Caco-2 (cell line): ENCODE measurements around the gene CERS3. TPM values are rescaled to one million over a fixed set of nuclear protein-coding genes. Genes with fewer than 3 reads are reported as not detected.

Source experiments
- Bru-seq: library from RNA; stranded (reverse); fragments of 400-500 nt; gene quantifications from one replicate; lab custom pipeline; 2021; lab: Mats Ljungman, UMichigan
- BruChase-seq, 2 experiments: library from RNA; stranded (reverse); fragments of 400-500 nt; gene quantifications; one replicate each; lab custom pipeline; 2021; lab: Mats Ljungman, UMichigan
- BruUV-seq: library from RNA; stranded (reverse); fragments of 400-500 nt; replicated peaks from 2 replicates; lab custom pipeline; 2021; lab: Mats Ljungman, UMichigan
- CTCF ChIA-PET: fragments of 300-600 bp; sonication (Branson Sonifier 250); formaldehyde crosslinking; loops from one replicate; lab custom pipeline; 2022; ENCODE audit warnings: antibody characterized with exemption; lab: Charles Lee
- POLR2A ChIA-PET: fragments of 300-600 bp; sonication (Branson Sonifier 250); formaldehyde crosslinking; loops from one replicate; lab custom pipeline; 2022; ENCODE audit warnings: antibody characterized with exemption; lab: Charles Lee
- DNase-seq, 2 experiments: peaks; one replicate each; pipeline versions ENCODE4 v3.0.0 to v3.0.0-alpha.2; 2020 to 2022
- H3K27me3 ChIP-seq: replicated peaks from 2 replicates; pipeline ENCODE4 v1.6.0; 2011; ENCODE audit warnings: low read length; ENCODE audit not compliant: control insufficient read depth, insufficient read depth
- H3K36me3 ChIP-seq: 2 replicates; pipeline ENCODE4 v1.5.1; 2011; ENCODE audit warnings: low read length; ENCODE audit not compliant: control insufficient read depth, insufficient read depth
- H3K4me1 ChIP-seq: fragments of 250-450 bp; sonication (Bioruptor Pico); 2 replicates; pipeline ENCODE4 v1.5.1; 2020; ENCODE audit warnings: mild to moderate bottlenecking
- H3K4me3 ChIP-seq: 2 replicates; pipeline ENCODE4 v1.5.1; 2011; ENCODE audit warnings: low read depth, mild to moderate bottlenecking, control low read depth, low read length
- H3K9me3 ChIP-seq: fragments of 250-450 bp; sonication (Bioruptor Pico); 2 replicates; pipeline ENCODE4 v1.5.1; 2020; ENCODE audit warnings: mild to moderate bottlenecking, moderate library complexity
- H3K27ac Mint-ChIP-seq: one replicate; pipeline ENCODE4 v1.8.0; 2022; ENCODE audit warnings: mixed read lengths; ENCODE audit not compliant: unreplicated experiment
- H3K27me3 Mint-ChIP-seq: one replicate; pipeline ENCODE4 v1.8.0; 2022; ENCODE audit warnings: mixed read lengths; ENCODE audit not compliant: insufficient read depth, unreplicated experiment
- H3K36me3 Mint-ChIP-seq: one replicate; pipeline ENCODE4 v1.8.0; 2022; ENCODE audit warnings: mild to moderate bottlenecking, mixed read lengths; ENCODE audit not compliant: insufficient read depth, unreplicated experiment
- H3K4me1 Mint-ChIP-seq: one replicate; pipeline ENCODE4 v1.8.0; 2022; ENCODE audit warnings: low read depth, mixed read lengths; ENCODE audit not compliant: unreplicated experiment
- H3K4me3 Mint-ChIP-seq: one replicate; pipeline ENCODE4 v1.8.0; 2022; ENCODE audit warnings: mild to moderate bottlenecking, moderate library complexity, mixed read lengths; ENCODE audit not compliant: unreplicated experiment
- H3K9me3 Mint-ChIP-seq: one replicate; pipeline ENCODE4 v1.8.0; 2022; ENCODE audit warnings: mixed read lengths; ENCODE audit not compliant: unreplicated experiment
- CTCF ChIP-seq, 2 experiments: fragments of 200-600 bp in 1 of 2; IDR thresholded peaks; 1 replicate in 1 of 2; 2 replicates in 1 of 2; pipeline versions ENCODE4 v1.5.1 to v1.8.0; 2011 to 2022; ENCODE audit warnings: antibody characterized with exemption in 1 of 2, control low read depth in 1 of 2, inconsistent platforms in 1 of 2, low read depth in 1 of 2, low read length in 1 of 2, mild to moderate bottlenecking in 1 of 2, moderate library complexity in 1 of 2; ENCODE audit not compliant: insufficient read depth in 1 of 2, severe bottlenecking in 1 of 2, unreplicated experiment in 1 of 2
- intact Hi-C: fragments of 100-400 bp; cut with micrococcal nuclease; formaldehyde crosslinking; loops from one replicate; pipeline ENCODE4 v1.10.0; 2022; ENCODE audit not compliant: unreplicated experiment
- long read RNA-seq: library from polyadenylated mRNA; stranded (forward); transcript quantifications from one replicate; pipeline ENCODE4 v2.0.0, GENCODE V29; 2022
- total RNA-seq: library from RNA; stranded (reverse); gene quantifications from 2 replicates; pipeline ENCODE4 v1.2.3, GENCODE V29; 2022

Gene CERS3
- total RNA-seq (not detected in 2 replicates), Bru-seq, nascent RNA (percentile 10 among the genes with signal in this experiment), BruChase-seq, experiment 1, labeled RNA remaining after a 2-hour chase (percentile 8 among the genes with signal in this experiment), BruChase-seq, experiment 2, labeled RNA remaining after a 6-hour chase (percentile 8 among the genes with signal in this experiment)
- long read RNA-seq: 0 reads

- TF ChIP-seq CTCF (IDR thresholded peaks at IDR 0.05; ENCODE audit: insufficient read depth in 1 of 2, low read depth in 1 of 2, low read length in 1 of 2, severe bottlenecking in 1 of 2, unreplicated experiment in 1 of 2): no peak
- BruUV-seq: no TSS peak
- H3K27ac Mint-ChIP-seq: no peak within 1 kb of the TSS
- Histone ChIP-seq H3K4me3 (no peak within 1 kb of the TSS), H3K9me3 (no peaks in the 10 kb centered on the region), H3K4me1 (no peaks in the 10 kb centered on the region), H3K36me3 (no peaks in the 10 kb centered on the region), H3K27me3 (no peaks in the 10 kb centered on the region; the same call in 1 of the 2 replicates)
- H3K36me3 Mint-ChIP-seq: no peaks in the 10 kb centered on the region
- no peaks in the 10 kb centered on the region for H3K9me3 Mint-ChIP-seq
- intact Hi-C loops: no loop called here
- no peak for DNase-seq
- H3K4me3 Mint-ChIP-seq: no peak within 1 kb of the TSS
- H3K4me1 Mint-ChIP-seq: no peaks in the 10 kb centered on the region
- H3K27me3 Mint-ChIP-seq: peaks cover 24% of the 10 kb centered on the region
- ChIA-PET CTCF (no interaction called here), POLR2A (no interaction called here)
These were observed at the start of gene CERS3 for GRCh38 chr15:100528833-100529428. Gene CERS3, minus strand, starts transcription at chr15:100528950. Its CDS starts 27,101 bp downstream, at chr15:100501849.

GRCh38 chr15:100573526-100573925 lies 44.8 kb upstream of the CERS3 start:
- no peak for TF ChIP-seq CTCF (IDR thresholded peaks at IDR 0.05; ENCODE audit: insufficient read depth in 1 of 2, low read depth in 1 of 2, low read length in 1 of 2, severe bottlenecking in 1 of 2, unreplicated experiment in 1 of 2)
- Histone ChIP-seq H3K9me3 (no peaks in the 10 kb centered on the region), H3K27me3 (no peaks in the 10 kb centered on the region), H3K4me3 (no peak overlapping the region), H3K36me3 (no peaks in the 10 kb centered on the region), H3K4me1 (no peaks in the 10 kb centered on the region)
- no peak for DNase-seq
- POLR2A ChIA-PET: no interaction called here
- Mint-ChIP-seq H3K27me3 (no peaks in the 10 kb centered on the region), H3K4me1 (no peaks in the 10 kb centered on the region), H3K9me3 (no peaks in the 10 kb centered on the region), H3K4me3 (no peak overlapping the region), H3K36me3 (peaks cover 6% of the 10 kb centered on the region), H3K27ac (no peak overlapping the region)
- no TSS peak for BruUV-seq
- intact Hi-C loops: loop anchor here (5.0 kb wide), 1 partner anchor 221 kb away; no protein-coding TSS in a partner anchor
- CTCF ChIA-PET: no interaction called here

GRCh38 chr15:100572362-100572983 lies 43.7 kb upstream of the CERS3 start:
- no peaks in the 10 kb centered on the region for H3K4me1 ChIP-seq
- TF ChIP-seq CTCF (IDR thresholded peaks at IDR 0.05; ENCODE audit: insufficient read depth in 1 of 2, low read depth in 1 of 2, low read length in 1 of 2, severe bottlenecking in 1 of 2, unreplicated experiment in 1 of 2): peak in 1 of 2 experiments; percentile 28
- peaks cover 5% of the 10 kb centered on the region for H3K36me3 Mint-ChIP-seq
- H3K4me1 Mint-ChIP-seq: no peaks in the 10 kb centered on the region
- ChIA-PET POLR2A (no interaction called here), CTCF (interaction anchor here (0.6 kb wide), 1 partner anchor 222 kb away, joined by 3 read pairs; no protein-coding TSS in a partner anchor)
- no peaks in the 10 kb centered on the region for H3K36me3 ChIP-seq
- H3K9me3 ChIP-seq: no peaks in the 10 kb centered on the region
- DNase-seq: no peak
- H3K9me3 Mint-ChIP-seq: no peaks in the 10 kb centered on the region
- no peaks in the 10 kb centered on the region for H3K27me3 ChIP-seq
- no peak overlapping the region for H3K27ac Mint-ChIP-seq
- intact Hi-C loops: loop anchor here (5.0 kb wide), 1 partner anchor 220 kb away; no protein-coding TSS in a partner anchor
- H3K27me3 Mint-ChIP-seq: no peaks in the 10 kb centered on the region
- no TSS peak for BruUV-seq
- no peak overlapping the region for H3K4me3 ChIP-seq
- H3K4me3 Mint-ChIP-seq: no peak overlapping the region
